ENCODE data around the gene ZFAND2A. TPM values are rescaled to one million over a fixed set of nuclear protein-coding genes. Genes with fewer than 3 reads are reported as not detected.
"Not testable (repeated sequence)": the region's sequence is repeated elsewhere in the genome, so short reads cannot be mapped to it uniquely, and the experiment has no call there.

Gene ZFAND2A
- total and polyA plus RNA-seq, 3 donors from 2014 or later = 32.9 to 61.4 (median 37.8) TPM

DNA sequence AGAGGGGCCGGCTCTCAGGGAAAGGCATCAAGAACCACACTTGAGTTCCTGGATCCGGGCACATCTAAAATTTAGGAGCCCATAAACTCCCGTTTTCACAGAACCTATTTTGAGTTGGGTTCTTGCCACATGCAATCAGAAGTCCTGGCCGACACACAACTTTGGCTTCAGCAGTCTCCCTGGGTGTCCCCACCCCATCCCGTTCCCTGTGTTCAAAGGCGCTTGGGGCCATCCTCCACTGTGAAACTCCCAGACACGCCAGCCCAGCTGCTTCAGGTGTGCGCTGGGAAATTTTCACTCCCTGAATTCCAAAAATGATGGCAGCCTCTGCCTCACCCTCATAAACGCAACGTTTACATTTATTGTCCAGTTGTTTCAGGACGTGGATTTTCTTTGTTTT, 8.4 kb upstream of the ZFAND2A start:
- intact Hi-C loops (cut with DNase I; ENCODE audit: low total_unique reads) = no loop called here
- TF ChIP-seq, protein P1, sequence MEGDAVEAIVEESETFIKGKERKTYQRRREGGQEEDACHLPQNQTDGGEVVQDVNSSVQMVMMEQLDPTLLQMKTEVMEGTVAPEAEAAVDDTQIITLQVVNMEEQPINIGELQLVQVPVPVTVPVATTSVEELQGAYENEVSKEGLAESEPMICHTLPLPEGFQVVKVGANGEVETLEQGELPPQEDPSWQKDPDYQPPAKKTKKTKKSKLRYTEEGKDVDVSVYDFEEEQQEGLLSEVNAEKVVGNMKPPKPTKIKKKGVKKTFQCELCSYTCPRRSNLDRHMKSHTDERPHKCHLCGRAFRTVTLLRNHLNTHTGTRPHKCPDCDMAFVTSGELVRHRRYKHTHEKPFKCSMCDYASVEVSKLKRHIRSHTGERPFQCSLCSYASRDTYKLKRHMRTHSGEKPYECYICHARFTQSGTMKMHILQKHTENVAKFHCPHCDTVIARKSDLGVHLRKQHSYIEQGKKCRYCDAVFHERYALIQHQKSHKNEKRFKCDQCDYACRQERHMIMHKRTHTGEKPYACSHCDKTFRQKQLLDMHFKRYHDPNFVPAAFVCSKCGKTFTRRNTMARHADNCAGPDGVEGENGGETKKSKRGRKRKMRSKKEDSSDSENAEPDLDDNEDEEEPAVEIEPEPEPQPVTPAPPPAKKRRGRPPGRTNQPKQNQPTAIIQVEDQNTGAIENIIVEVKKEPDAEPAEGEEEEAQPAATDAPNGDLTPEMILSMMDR (IDR thresholded peaks at IDR 0.05) = no peak
- TF ChIP-seq POLR2A (IDR thresholded peaks at IDR 0.05) = no peak

DNA sequence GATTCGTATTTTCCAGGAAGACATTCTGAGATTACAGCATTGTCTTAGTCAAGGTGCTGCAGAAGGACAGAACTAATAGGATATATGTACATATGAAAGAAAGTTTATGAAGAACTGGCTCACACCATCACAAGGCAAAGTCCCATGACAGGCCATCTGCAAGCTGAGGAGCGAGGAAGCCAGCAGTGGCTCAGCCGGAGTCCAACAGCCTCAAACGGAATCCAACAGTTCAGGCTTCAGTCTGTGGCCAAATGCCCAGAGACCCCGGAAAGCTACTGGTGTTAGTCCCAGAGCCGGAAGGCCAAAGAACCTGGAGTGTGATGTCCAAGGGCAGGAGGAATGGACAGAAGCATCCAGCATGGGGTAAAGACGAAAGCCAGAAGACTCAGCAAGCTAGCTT, 4.4 kb upstream of the ZFAND2A start:
- H3K27ac ChIP-seq = no peak overlapping the region
- TF ChIP-seq, protein P1 (IDR thresholded peaks at IDR 0.05) = no peak
- no peak for TF ChIP-seq POLR2A (IDR thresholded peaks at IDR 0.05)
- no peak for DNase-seq
- no peaks in the 10 kb centered on the region for H3K36me3 ChIP-seq (ENCODE audit: low read depth, missing control alignments)
- no peaks in the 10 kb centered on the region for H3K27me3 ChIP-seq
- WGBS, 2 donors = 82 to 86% methylated on average over 7 of the region's 7 CpGs
- no peaks in the 10 kb centered on the region for H3K4me1 ChIP-seq
- H3K9me3 ChIP-seq = no peaks in the 10 kb centered on the region
- H3K4me3 ChIP-seq = no peak overlapping the region
- intact Hi-C loops (cut with DNase I; ENCODE audit: low total_unique reads) = no loop called here

More for the DNA sequence above, 8.4 kb upstream of the ZFAND2A start:
- no peak overlapping the region for H3K4me3 ChIP-seq
- 59 to 73% methylated on average over 11 of the region's 11 CpGs for WGBS, 2 donors
- H3K9me3 ChIP-seq = no peaks in the 10 kb centered on the region
- no peaks in the 10 kb centered on the region for H3K4me1 ChIP-seq
- no peaks in the 10 kb centered on the region for H3K36me3 ChIP-seq (ENCODE audit: low read depth, missing control alignments)
- no peaks in the 10 kb centered on the region for H3K27me3 ChIP-seq
- no peak for DNase-seq
- H3K27ac ChIP-seq = no peak overlapping the region

DNA sequence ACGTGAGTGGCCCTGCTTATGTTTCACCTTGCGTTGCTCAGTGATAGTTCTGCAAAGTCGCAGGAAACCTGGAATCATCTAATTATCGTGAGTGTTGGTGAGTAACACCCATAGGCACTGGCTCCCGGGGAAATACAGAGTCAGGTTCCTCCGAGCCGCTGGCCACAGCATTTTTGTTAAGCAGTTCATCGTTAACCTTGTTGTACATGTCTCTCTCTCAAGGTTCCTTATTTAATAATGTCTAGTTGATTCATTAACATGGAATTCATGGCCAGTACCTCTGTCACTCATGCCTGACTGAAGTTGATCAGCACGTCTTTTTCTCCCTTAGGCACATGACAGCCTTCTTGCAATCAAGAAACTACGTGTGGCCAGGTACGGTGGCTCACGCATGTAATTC, 3.1 kb upstream of the ZFAND2A start:
- no peaks in the 10 kb centered on the region for H3K36me3 ChIP-seq (ENCODE audit: low read depth, missing control alignments)
- no peak overlapping the region for H3K4me3 ChIP-seq
- no peaks in the 10 kb centered on the region for H3K27me3 ChIP-seq
- TF ChIP-seq, protein P1 (IDR thresholded peaks at IDR 0.05) = no peak
- no peak for TF ChIP-seq POLR2A (IDR thresholded peaks at IDR 0.05)
- no peaks in the 10 kb centered on the region for H3K9me3 ChIP-seq
- H3K4me1 ChIP-seq = peaks cover 6% of the 10 kb centered on the region
- no peak overlapping the region for H3K27ac ChIP-seq
- WGBS, 2 donors = 95 to 96% methylated on average over 12 of the region's 12 CpGs
- intact Hi-C loops (cut with DNase I; ENCODE audit: low total_unique reads) = no loop called here
- no peak for DNase-seq

GRCh38 chr7:1160670-1161021, 650 bp upstream of the ZFAND2A start:
- TF ChIP-seq, protein P1 (IDR thresholded peaks at IDR 0.05) = no peak
- TF ChIP-seq POLR2A (IDR thresholded peaks at IDR 0.05) = no peak
- H3K27me3 ChIP-seq = no peaks in the 10 kb centered on the region
- no peak for DNase-seq
- no peaks in the 10 kb centered on the region for H3K9me3 ChIP-seq
- H3K4me3 ChIP-seq = peak overlapping the region; percentile 80 to 89
- no peaks in the 10 kb centered on the region for H3K36me3 ChIP-seq (ENCODE audit: low read depth, missing control alignments)
- intact Hi-C loops (cut with DNase I; ENCODE audit: low total_unique reads) = no loop called here
- peaks cover 6% of the 10 kb centered on the region for H3K4me1 ChIP-seq
- H3K27ac ChIP-seq = peak overlapping the region; percentile 97 to 99
- WGBS, 2 donors = 22 to 23% methylated on average over 7 to 19 of the region's 19 CpGs

DNA sequence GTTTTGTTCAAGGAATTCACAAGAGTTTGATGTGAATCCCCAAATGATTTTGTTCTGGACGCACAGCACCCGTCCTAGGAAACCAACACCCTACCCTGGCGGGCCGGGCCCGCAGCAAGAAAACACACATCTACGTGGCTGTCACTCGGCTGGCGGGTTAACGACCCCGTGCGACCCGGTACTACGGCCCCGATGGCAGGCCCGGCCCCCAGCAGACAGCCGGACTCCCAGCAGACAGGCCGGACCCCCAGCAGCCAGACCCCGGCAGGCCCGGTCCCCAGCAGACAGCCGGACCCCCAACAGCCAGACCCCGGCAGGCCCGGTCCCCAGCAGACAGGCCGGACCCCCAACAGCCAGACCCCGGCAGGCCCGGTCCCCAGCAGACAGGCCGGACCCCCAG, 765 bp downstream of the ZFAND2A start:
- DNase-seq; H3K36me3 ChIP-seq (ENCODE audit: low read depth, missing control alignments); H3K27me3 ChIP-seq; H3K9me3 ChIP-seq; H3K4me1 ChIP-seq; intact Hi-C loops (cut with DNase I; ENCODE audit: low total_unique reads); H3K27ac ChIP-seq: not testable (repeated sequence)
- peak overlapping the region; percentile 80 to 89 for H3K4me3 ChIP-seq
- WGBS, 2 donors = 8 to 9% methylated on average over 14 to 21 of the region's 26 CpGs
